ENCODE data around the gene FAM43A. TPM values are rescaled to one million over a fixed set of nuclear protein-coding genes. Genes with fewer than 3 reads are reported as not detected.
A peak's percentile ranks its signal among the peaks of the same experiment; 100 is the strongest.

The FAM43A gene
- total and polyA plus RNA-seq, 3 experiments from 2014 or later = 14.5 to 19.6 (median 14.9) TPM

GRCh38 chr3:194671511-194671899, 14.2 kb upstream of the FAM43A start:
- Histone ChIP-seq H3K27me3 (ENCODE audit: insufficient read depth, low read length, poor library complexity, severe bottlenecking) (no peaks in the 10 kb centered on the region), H3K27ac (ENCODE audit: low read depth, low read length) (peak overlapping the region; percentile 95), H3K9me3 (ENCODE audit: low read length) (no peaks in the 10 kb centered on the region), H3K4me3 (ENCODE audit: low read length) (peak overlapping the region; percentile 86), H3K36me3 (ENCODE audit: insufficient read depth, low read length) (peaks cover 14% of the 10 kb centered on the region), H3K4me1 (ENCODE audit: insufficient read depth, low read length) (peaks cover 19% of the 10 kb centered on the region)
- peaks cover 29 to 59% (median 58%) of the 10 kb centered on the region in 3 donors for H3K4me1 Mint-ChIP-seq
- H3K36me3 Mint-ChIP-seq = peaks cover 0 to 47% (median 10%) of the 10 kb centered on the region in 3 donors
- CTCF ChIA-PET = interaction anchor here (0.6 to 8.2 kb wide), 15 partner anchors 9 to 851 kb away, joined by 3 to 88 read pairs (median 6); partner anchors contain the start of genes FAM43A and XXYLT1
- H3K9me3 Mint-ChIP-seq = no peaks in the 10 kb centered on the region
- peak overlapping the region; percentile 91 to 99 (median 99) for H3K27ac Mint-ChIP-seq
- H3K4me3 Mint-ChIP-seq = peak overlapping the region; percentile 94 to 99 (median 99)
- peaks cover 3 to 4% of the 10 kb centered on the region in 2 donors for H3K27me3 Mint-ChIP-seq
- POLR2A ChIA-PET = interaction anchor here (1.3 to 7.1 kb wide), 3 partner anchors 14 to 590 kb away, joined by 3 to 115 read pairs (median 3); partner anchors contain the start of gene FAM43A
- peak in 3 of 5 donors; percentile 18 to 46 (median 43) for DNase-seq

GRCh38 chr3:194671900-194672808, 13.5 kb upstream of the FAM43A start, which contains the start of gene LSG1:
Gene LSG1, minus strand, starts transcription at chr3:194672191. Its CDS starts 29 bp downstream, at chr3:194672162.
- peak within 1 kb of the TSS; percentile 94 to 99 (median 99) for H3K4me3 Mint-ChIP-seq

DNA sequence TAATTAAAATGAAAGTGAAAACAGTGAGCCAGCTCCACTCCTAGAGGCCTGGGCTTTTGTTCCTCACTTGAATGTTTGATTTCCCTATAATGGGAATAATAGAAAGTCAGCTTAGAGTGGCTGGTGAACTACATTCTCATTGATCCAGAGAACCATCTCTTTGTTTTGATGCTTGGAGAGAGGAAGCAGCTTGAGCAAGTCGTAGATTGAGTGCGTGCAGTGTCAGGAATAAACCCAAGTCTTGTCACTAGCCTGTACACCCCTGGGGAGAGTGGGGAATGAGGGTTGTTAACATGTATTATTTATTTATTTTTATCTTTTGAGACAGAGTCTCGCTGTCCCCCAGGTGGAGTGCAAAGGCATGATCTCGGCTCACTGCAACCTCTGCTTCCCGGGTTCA, 12.8 kb upstream of the FAM43A start:
- Histone ChIP-seq H3K4me1 (ENCODE audit: insufficient read depth, low read length) (peaks cover 19% of the 10 kb centered on the region), H3K27me3 (ENCODE audit: insufficient read depth, low read length, poor library complexity, severe bottlenecking) (no peaks in the 10 kb centered on the region), H3K27ac (ENCODE audit: low read depth, low read length) (peak overlapping the region; percentile 95), H3K9me3 (ENCODE audit: low read length) (no peaks in the 10 kb centered on the region), H3K4me3 (ENCODE audit: low read length) (peak overlapping the region; percentile 86), H3K36me3 (ENCODE audit: insufficient read depth, low read length) (peaks cover 10% of the 10 kb centered on the region)
- ChIA-PET POLR2A (interaction anchor here (1.0 to 7.1 kb wide), 5 partner anchors 13 to 878 kb away, joined by 3 to 115 read pairs (median 3); partner anchors contain the start of genes FAM43A and TMEM44), CTCF (interaction anchor here (1.1 to 8.2 kb wide), 12 partner anchors 10 to 850 kb away, joined by 3 to 88 read pairs (median 7); partner anchors contain the start of genes FAM43A and XXYLT1)
- no peak for DNase-seq
- Mint-ChIP-seq H3K4me1 (peaks cover 27 to 53% (median 52%) of the 10 kb centered on the region in 3 donors), H3K4me3 (peak overlapping the region; percentile 94 to 99 (median 99)), H3K36me3 (peaks cover 0 to 37% (median 4%) of the 10 kb centered on the region in 3 donors), H3K27ac (peak overlapping the region in 7 of 8 donors; percentile 91 to 99 (median 99)), H3K9me3 (no peaks in the 10 kb centered on the region), H3K27me3 (peaks cover 3 to 4% of the 10 kb centered on the region in 2 donors)

More at GRCh38 chr3:194671900-194672808, 13.5 kb upstream of the FAM43A start, which contains the start of gene LSG1:
- H3K9me3 ChIP-seq (ENCODE audit: low read length) = no peaks in the 10 kb centered on the region
- peaks cover 19% of the 10 kb centered on the region for H3K4me1 ChIP-seq (ENCODE audit: insufficient read depth, low read length)
- peaks cover 0 to 42% (median 6%) of the 10 kb centered on the region in 3 donors for H3K36me3 Mint-ChIP-seq
- no peaks in the 10 kb centered on the region for H3K27me3 ChIP-seq (ENCODE audit: insufficient read depth, low read length, poor library complexity, severe bottlenecking)
- H3K4me3 ChIP-seq (ENCODE audit: low read length) = peak within 1 kb of the TSS; percentile 86
- H3K9me3 Mint-ChIP-seq = no peaks in the 10 kb centered on the region
- H3K27ac ChIP-seq (ENCODE audit: low read depth, low read length) = peak within 1 kb of the TSS; percentile 95
- H3K36me3 ChIP-seq (ENCODE audit: insufficient read depth, low read length) = peaks cover 10% of the 10 kb centered on the region
- H3K27ac Mint-ChIP-seq = peak within 1 kb of the TSS; percentile 91 to 99 (median 99)
- peaks cover 3 to 4% of the 10 kb centered on the region in 2 donors for H3K27me3 Mint-ChIP-seq
- DNase-seq = peak; percentile 80 to 92 (median 86)
- ChIA-PET CTCF (interaction anchor here (0.6 to 8.2 kb wide), 16 partner anchors 9 to 850 kb away, joined by 3 to 88 read pairs (median 7); partner anchors contain the start of genes FAM43A and XXYLT1), POLR2A (interaction anchor here (0.7 to 7.1 kb wide), 6 partner anchors 14 to 878 kb away, joined by 3 to 115 read pairs (median 3); partner anchors contain the start of genes FAM43A, TMEM44 and XXYLT1)
- peaks cover 29 to 58% (median 55%) of the 10 kb centered on the region in 3 donors for H3K4me1 Mint-ChIP-seq

- Histone ChIP-seq H3K4me3 (ENCODE audit: low read length) (no peak overlapping the region), H3K9me3 (ENCODE audit: low read length) (no peaks in the 10 kb centered on the region), H3K27ac (ENCODE audit: low read depth, low read length) (no peak overlapping the region), H3K27me3 (ENCODE audit: insufficient read depth, low read length, poor library complexity, severe bottlenecking) (no peaks in the 10 kb centered on the region), H3K36me3 (ENCODE audit: insufficient read depth, low read length) (peaks cover 2% of the 10 kb centered on the region), H3K4me1 (ENCODE audit: insufficient read depth, low read length) (peaks cover 19% of the 10 kb centered on the region)
- peak overlapping the region in 5 of 7 donors; percentile 35 to 59 (median 45) for H3K4me3 Mint-ChIP-seq
- ChIA-PET POLR2A (interaction anchor here (7.1 kb wide), 1 partner anchor 12 kb away, joined by 115 read pairs; the partner anchor contains the start of gene FAM43A), CTCF (interaction anchor here (1.1 to 8.2 kb wide), 7 partner anchors 9 to 597 kb away, joined by 3 to 88 read pairs (median 11); partner anchors contain the start of genes FAM43A and XXYLT1)
- H3K36me3 Mint-ChIP-seq = peaks cover 0 to 29% (median 4%) of the 10 kb centered on the region in 3 donors
- peaks cover 3 to 4% of the 10 kb centered on the region in 2 donors for H3K27me3 Mint-ChIP-seq
- peaks cover 23 to 47% (median 44%) of the 10 kb centered on the region in 3 donors for H3K4me1 Mint-ChIP-seq
- no peak for DNase-seq
- H3K27ac Mint-ChIP-seq = peak overlapping the region in 1 of 8 donors; percentile 91
- no peaks in the 10 kb centered on the region for H3K9me3 Mint-ChIP-seq
These were observed 11.9 kb upstream of the FAM43A start for GRCh38 chr3:194673761-194674160.

DNA sequence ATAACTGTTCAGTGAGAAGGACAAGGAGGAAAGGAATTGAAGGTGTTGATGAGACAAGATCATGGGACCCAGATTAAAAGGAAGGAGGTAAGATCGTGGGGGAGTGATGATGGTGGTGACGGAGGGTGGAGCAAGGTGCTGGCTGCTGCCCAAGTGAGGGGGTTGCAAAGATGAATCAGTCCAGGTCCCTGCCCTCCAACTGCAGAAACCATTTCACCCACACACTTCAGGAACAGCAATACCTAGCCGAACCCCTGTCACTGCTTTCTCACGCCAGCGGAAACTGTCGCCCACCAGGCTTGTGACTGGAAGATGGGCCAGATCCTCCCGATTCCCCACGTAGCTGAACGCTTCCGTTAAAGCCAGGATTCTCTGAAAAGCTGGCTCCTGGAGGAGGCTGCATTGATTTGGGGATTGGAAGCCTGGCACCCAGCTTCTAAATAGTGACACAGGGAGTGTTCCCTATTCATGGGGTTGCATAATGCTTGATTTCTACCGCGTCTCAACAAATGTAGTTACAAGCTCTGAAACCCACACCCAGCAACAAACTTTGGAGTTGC, 10.5 kb upstream of the FAM43A start:
- H3K27ac Mint-ChIP-seq = peak overlapping the region in 1 of 8 donors; percentile 68
- CTCF ChIA-PET = interaction anchor here (1.3 to 8.2 kb wide), 4 partner anchors 12 to 595 kb away, joined by 3 to 85 read pairs (median 17); partner anchors contain the start of genes FAM43A and XXYLT1

DNA sequence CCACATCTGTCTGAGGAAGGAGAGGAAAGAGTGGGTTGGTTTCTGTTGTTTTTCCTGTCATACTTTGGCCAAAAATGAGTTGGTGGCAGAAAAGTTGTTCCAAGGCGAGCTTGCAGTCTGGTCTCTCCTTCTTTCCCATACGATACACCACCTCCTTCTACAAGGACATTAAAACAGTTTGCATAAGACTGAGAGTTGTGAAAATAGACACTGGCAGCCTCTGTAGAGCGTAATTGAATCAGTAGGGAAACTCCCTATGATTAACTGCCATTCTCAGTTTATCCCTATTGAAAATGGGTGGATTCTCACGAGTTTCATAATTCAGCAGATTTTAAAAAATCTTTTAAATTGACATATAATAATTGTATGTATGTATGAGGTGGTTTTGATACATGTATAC, 10.0 kb upstream of the FAM43A start:
- H3K4me1 Mint-ChIP-seq = peaks cover 12 to 30% (median 27%) of the 10 kb centered on the region in 3 donors
- POLR2A ChIA-PET = interaction anchor here (7.1 kb wide), 1 partner anchor 10 kb away, joined by 115 read pairs; the partner anchor contains the start of gene FAM43A
- H3K27me3 Mint-ChIP-seq = peaks cover 3 to 4% of the 10 kb centered on the region in 2 donors
- no peaks in the 10 kb centered on the region for H3K36me3 ChIP-seq (ENCODE audit: insufficient read depth, low read length)
- H3K9me3 Mint-ChIP-seq = no peaks in the 10 kb centered on the region
- no peaks in the 10 kb centered on the region for H3K27me3 ChIP-seq (ENCODE audit: insufficient read depth, low read length, poor library complexity, severe bottlenecking)
- no peak overlapping the region for H3K27ac ChIP-seq (ENCODE audit: low read depth, low read length)
- H3K9me3 ChIP-seq (ENCODE audit: low read length) = no peaks in the 10 kb centered on the region
- no peak for DNase-seq
- peaks cover 0 to 14% (median 0%) of the 10 kb centered on the region in 3 donors for H3K36me3 Mint-ChIP-seq
- CTCF ChIA-PET = interaction anchor here (0.9 to 8.2 kb wide), 3 partner anchors 11 to 583 kb away, joined by 3 to 85 read pairs (median 4); partner anchors contain the start of gene FAM43A
- peak overlapping the region in 1 of 8 donors; percentile 68 for H3K27ac Mint-ChIP-seq
- H3K4me1 ChIP-seq (ENCODE audit: insufficient read depth, low read length) = peaks cover 10% of the 10 kb centered on the region
- no peak overlapping the region for H3K4me3 ChIP-seq (ENCODE audit: low read length)
- peak overlapping the region in 1 of 7 donors; percentile 43 for H3K4me3 Mint-ChIP-seq

More for the DNA sequence above, 10.5 kb upstream of the FAM43A start:
- DNase-seq = no peak
- no peaks in the 10 kb centered on the region for H3K27me3 ChIP-seq (ENCODE audit: insufficient read depth, low read length, poor library complexity, severe bottlenecking)
- no peaks in the 10 kb centered on the region for H3K9me3 ChIP-seq (ENCODE audit: low read length)
- H3K27ac ChIP-seq (ENCODE audit: low read depth, low read length) = no peak overlapping the region
- no peak overlapping the region for H3K4me3 ChIP-seq (ENCODE audit: low read length)
- Mint-ChIP-seq H3K36me3 (peaks cover 0 to 16% (median 0%) of the 10 kb centered on the region in 3 donors), H3K9me3 (no peaks in the 10 kb centered on the region), H3K27me3 (peaks cover 3 to 4% of the 10 kb centered on the region in 2 donors), H3K4me3 (peak overlapping the region in 4 of 7 donors; percentile 11 to 52 (median 42)), H3K4me1 (peaks cover 16 to 35% (median 32%) of the 10 kb centered on the region in 3 donors)
- POLR2A ChIA-PET = interaction anchor here (7.1 kb wide), 1 partner anchor 11 kb away, joined by 115 read pairs; the partner anchor contains the start of gene FAM43A
- peaks cover 15% of the 10 kb centered on the region for H3K4me1 ChIP-seq (ENCODE audit: insufficient read depth, low read length)
- H3K36me3 ChIP-seq (ENCODE audit: insufficient read depth, low read length) = no peaks in the 10 kb centered on the region

DNA sequence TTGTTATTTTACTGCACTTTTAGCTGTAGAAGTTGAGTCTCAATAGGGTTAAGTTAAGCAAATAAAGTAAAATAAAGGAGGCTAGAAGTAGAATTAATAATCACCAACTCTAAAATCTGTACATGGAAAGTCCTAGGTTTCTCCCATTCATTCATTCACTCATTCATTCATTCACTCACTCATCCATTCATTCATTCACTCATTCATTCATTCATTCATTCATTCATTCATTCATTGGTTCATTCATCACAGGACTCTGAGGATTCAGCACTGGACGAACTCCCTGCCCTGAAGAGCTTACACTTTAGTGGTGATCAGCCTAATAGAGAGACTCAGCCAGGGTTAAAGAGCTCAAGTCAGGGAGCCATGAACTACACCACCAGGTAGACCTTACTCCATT, 9.2 kb upstream of the FAM43A start:
- no peak overlapping the region for H3K4me3 ChIP-seq (ENCODE audit: low read length)
- no peak for DNase-seq
- Mint-ChIP-seq H3K4me1 (peaks cover 7 to 22% (median 19%) of the 10 kb centered on the region in 3 donors), H3K36me3 (peaks cover 0 to 11% (median 0%) of the 10 kb centered on the region in 3 donors), H3K27me3 (peaks cover 3 to 4% of the 10 kb centered on the region in 2 donors), H3K9me3 (no peaks in the 10 kb centered on the region), H3K4me3 (peak overlapping the region in 1 of 7 donors; percentile 47), H3K27ac (peak overlapping the region in 1 of 8 donors; percentile 68)
- ChIA-PET POLR2A (interaction anchor here (7.1 kb wide), 1 partner anchor 10 kb away, joined by 115 read pairs; the partner anchor contains the start of gene FAM43A), CTCF (interaction anchor here (0.9 to 8.2 kb wide), 2 partner anchors 10 to 430 kb away, joined by 3 to 85 read pairs; partner anchors contain the start of gene FAM43A)
- no peak overlapping the region for H3K27ac ChIP-seq (ENCODE audit: low read depth, low read length)
- H3K9me3 ChIP-seq (ENCODE audit: low read length) = no peaks in the 10 kb centered on the region
- H3K36me3 ChIP-seq (ENCODE audit: insufficient read depth, low read length) = no peaks in the 10 kb centered on the region
- no peaks in the 10 kb centered on the region for H3K27me3 ChIP-seq (ENCODE audit: insufficient read depth, low read length, poor library complexity, severe bottlenecking)
- peaks cover 3% of the 10 kb centered on the region for H3K4me1 ChIP-seq (ENCODE audit: insufficient read depth, low read length)
